ENCODE results near the gene CKMT1B.
"Not testable (repeated sequence)": the region's sequence is repeated elsewhere in the genome, so short reads cannot be mapped to it uniquely, and the experiment has no call there.

DNA sequence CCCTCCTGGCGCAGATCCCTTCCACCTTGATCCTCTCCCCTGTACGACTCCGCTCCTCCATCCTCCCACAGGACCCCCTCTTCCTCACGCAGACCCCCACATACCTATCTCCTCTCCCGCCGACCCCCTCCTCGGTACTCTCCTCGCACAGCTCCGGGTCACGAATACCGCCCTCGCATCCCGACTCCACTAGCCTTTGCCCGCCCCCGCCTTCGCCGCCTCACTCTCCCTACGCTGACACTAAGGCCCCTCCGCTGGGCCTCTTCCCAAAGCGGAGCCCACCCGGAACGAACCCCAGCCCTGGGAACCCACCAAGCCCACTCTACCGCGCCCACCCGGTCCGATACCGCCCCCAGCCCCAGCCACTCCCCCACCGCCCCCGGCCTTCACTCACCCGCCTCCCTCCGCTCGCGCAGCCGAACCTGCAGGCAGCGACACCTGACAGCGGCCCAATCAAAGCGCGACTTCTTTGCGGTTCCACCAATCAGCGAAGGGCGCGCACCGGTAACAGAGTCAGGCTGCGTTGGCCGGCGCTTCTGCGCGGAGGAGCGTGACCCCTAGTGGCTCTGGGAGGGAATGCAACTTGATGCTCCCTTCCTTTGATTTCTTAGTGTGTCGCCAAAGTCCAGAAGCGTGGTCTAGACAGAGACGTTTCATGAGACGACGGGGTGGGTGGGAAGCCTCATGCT lies 3.9 kb upstream of the CKMT1B start, which contains the start of gene PPIP5K1:
- TF ChIP-seq PATZ1 (CRISPR knock-in tag; IDR thresholded peaks at IDR 0.05; ENCODE audit: borderline replicate concordance); ZFP30 (CRISPR knock-in tag; IDR thresholded peaks at IDR 0.05); ZNF565 (CRISPR knock-in tag; conservative IDR thresholded peaks at IDR 0.05; ENCODE audit: low read depth); SNAI2 (CRISPR knock-in tag; IDR thresholded peaks at IDR 0.05); BACH2 (CRISPR knock-in tag; IDR thresholded peaks at IDR 0.05; ENCODE audit: borderline replicate concordance); PPARA (CRISPR knock-in tag; IDR thresholded peaks at IDR 0.05; ENCODE audit: borderline replicate concordance); OSR1 (CRISPR knock-in tag; IDR thresholded peaks at IDR 0.05); ZNF8 (CRISPR knock-in tag; IDR thresholded peaks at IDR 0.05); CSRNP3 (CRISPR knock-in tag; IDR thresholded peaks at IDR 0.05); GLIS3 (CRISPR knock-in tag; IDR thresholded peaks at IDR 0.05): not testable (repeated sequence)
- TF ChIP-seq, protein P1, sequence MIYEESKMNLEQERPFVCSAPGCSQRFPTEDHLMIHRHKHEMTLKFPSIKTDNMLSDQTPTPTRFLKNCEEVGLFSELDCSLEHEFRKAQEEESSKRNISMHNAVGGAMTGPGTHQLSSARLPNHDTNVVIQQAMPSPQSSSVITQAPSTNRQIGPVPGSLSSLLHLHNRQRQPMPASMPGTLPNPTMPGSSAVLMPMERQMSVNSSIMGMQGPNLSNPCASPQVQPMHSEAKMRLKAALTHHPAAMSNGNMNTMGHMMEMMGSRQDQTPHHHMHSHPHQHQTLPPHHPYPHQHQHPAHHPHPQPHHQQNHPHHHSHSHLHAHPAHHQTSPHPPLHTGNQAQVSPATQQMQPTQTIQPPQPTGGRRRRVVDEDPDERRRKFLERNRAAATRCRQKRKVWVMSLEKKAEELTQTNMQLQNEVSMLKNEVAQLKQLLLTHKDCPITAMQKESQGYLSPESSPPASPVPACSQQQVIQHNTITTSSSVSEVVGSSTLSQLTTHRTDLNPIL (CRISPR knock-in tag; IDR thresholded peaks at IDR 0.05; ENCODE audit: low read depth) = not testable (repeated sequence)

Data from SK-N-SH treated with all-trans-retinoic acid at 6 μM for 48 hours (cell line).